CD1c-positive myeloid dendritic cell (primary cell): Measurements from ENCODE around the gene TNFRSF14.
A peak's percentile ranks its signal among the peaks of the same experiment; 100 is the strongest.

ENCODE experiments used
- DNase-seq: peaks from one replicate; pipeline ENCODE4 v3.0.0-alpha.2; 2016; ENCODE audit errors: extremely low spot score

Gene TNFRSF14

GRCh38 chr1:2556277-2556677 lies at the start of gene TNFRSF14:
TNFRSF14 (plus strand) TSS chr1:2556371; CDS start chr1:2556665, 294 bp downstream.
- peak; percentile 76 for DNase-seq

DNA sequence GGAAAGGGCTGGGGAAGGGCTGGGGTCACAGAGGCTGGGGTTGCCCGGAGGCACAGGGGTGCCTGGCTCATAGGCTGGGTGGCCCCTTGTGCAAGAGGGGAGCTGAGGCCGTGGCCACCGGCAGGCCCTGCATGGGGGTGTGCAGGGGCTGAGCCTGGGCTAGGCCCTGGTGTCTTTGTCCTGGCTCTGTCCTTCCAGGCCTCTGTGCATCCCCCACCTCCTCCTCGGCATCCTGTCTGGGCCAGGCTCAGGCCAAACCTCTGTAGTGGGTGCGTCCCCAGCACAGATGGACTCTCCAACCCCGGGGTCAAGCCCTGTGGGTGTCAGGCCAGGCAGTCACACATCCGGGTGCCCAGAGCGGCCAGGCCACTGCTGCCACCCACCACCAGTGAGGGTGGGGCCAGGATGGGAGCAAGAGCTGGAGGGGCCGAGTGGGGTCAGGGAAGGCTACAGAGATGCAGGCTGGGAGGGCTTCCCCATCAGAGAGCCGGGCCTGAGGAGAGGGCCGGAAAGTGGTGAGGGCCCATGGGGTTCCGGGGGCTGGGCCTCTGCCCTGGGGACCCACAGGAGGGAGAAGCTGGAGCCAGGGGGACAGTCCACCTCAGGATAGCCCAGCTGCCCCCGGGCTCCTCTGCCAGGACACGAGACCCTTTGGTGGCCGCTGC lies 49.1 kb upstream of the TNFRSF14 start:
- no peak for DNase-seq

DNA sequence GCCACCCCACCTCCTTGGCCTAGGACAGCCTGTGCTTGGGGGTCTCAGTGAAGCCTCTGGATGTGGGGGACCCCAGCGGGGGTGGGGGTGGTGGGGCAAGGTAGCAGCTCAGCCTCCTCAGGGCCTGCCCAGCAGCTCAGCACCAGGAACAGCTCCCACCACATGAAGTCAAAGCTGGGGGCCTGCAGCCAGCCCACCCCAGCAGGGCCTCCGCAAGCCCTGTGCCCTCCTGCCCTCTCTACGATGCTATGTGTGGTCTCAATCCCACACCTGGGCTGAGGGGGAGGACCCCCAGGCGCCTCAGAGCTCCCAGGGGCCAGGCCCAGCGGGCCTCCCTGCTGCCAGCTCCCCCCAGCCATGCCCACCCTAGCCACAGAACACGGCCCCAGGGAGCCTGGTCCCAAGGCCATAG lies 48.4 kb upstream of the TNFRSF14 start:
- DNase-seq, result no peak

GRCh38 chr1:2508180-2508579 lies 48.0 kb upstream of the TNFRSF14 start:
- DNase-seq, result no peak

DNA sequence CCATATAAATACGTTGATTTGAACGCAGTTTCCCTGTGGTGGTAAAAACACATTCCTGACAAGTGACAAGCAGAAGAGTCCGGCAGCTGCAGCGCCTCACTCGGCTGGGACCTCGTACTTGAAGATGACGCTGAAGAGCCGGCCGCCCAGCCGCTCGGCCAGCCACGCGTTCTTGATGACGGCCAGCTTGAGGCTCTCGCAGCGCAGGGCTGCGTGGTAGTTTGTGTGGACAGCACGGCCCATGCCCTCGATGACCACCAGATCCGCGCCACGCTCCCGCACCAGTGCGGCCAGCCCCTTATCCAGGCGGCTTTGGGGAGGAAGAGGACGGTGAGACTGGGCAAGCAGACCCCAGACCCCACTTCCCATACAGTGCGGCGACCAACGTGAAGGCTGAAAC lies 47.4 kb upstream of the TNFRSF14 start:
- DNase-seq, result no peak

DNA sequence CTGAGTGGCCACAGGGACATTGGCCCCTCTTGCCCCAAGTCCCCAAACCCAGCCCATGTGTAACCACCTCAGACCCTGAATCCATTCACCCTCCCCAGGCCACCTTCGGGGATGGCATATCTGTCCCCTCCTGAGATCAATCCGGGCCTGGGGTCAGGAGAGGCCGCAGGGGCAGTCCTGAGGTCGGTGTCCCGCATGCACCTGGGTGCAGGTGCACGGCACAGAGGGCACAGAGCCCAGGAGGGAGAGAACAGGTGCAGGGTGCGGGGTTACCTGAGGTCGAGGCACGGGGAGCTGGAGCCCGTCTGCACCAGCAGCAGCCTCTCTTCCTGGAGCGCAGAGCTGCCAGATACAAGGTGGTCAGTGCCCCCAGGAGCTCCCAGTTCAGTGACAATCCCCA lies 46.6 kb upstream of the TNFRSF14 start:
- no peak for DNase-seq

GRCh38 chr1:2510366-2511155 lies 45.6 kb upstream of the TNFRSF14 start:
- DNase-seq, result no peak

DNA sequence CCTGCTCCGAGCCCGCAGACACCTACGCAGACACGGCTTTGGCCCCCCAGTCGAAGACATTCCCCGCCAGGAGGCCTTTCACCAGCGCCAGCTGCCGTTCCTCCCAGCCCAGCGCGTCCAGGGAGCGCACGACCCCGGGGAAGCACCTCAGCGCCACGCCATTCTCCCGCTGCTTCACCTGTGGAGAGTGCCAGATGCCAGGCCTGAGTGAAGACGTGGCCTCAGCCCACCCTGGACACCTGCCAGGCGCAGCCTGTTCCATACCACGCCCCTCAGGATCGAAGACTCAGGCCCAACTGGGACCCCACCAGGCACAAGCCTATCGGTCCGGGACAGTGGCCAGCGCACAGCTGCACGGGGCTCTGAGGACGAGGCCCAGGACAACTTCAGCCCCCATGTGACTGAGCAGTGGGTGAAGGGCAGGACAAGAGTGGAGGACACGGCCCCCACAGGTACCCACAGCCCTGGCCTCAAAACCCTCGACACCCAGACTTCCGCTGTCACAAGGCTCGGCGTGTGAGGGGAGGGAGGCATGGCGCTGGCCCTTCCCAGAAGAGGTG lies 43.2 kb upstream of the TNFRSF14 start:
- DNase-seq, result no peak

- no peak for DNase-seq
Measured at GRCh38 chr1:2513939-2514652, 42.1 kb upstream of the TNFRSF14 start.

GRCh38 chr1:2514863-2515762 lies 41.1 kb upstream of the TNFRSF14 start:
- no peak for DNase-seq

DNA sequence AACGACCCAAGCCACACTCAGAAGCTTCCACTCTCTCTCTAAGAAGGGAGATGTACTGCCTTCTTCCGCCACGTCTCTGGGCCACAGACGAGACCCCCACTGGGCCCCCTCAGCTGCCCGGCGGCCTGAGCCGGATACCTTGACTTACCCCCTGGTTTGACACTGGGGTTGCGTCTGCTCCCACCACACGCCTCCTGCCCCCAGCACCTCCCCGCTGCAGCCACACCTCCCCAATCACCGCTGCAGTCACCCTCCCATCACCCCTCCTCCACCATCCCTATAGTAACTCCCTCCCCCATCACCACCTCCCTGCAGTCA lies 40.4 kb upstream of the TNFRSF14 start:
- no peak for DNase-seq

- no peak for DNase-seq
Measured at GRCh38 chr1:2516124-2516523, 40.0 kb upstream of the TNFRSF14 start.

DNA sequence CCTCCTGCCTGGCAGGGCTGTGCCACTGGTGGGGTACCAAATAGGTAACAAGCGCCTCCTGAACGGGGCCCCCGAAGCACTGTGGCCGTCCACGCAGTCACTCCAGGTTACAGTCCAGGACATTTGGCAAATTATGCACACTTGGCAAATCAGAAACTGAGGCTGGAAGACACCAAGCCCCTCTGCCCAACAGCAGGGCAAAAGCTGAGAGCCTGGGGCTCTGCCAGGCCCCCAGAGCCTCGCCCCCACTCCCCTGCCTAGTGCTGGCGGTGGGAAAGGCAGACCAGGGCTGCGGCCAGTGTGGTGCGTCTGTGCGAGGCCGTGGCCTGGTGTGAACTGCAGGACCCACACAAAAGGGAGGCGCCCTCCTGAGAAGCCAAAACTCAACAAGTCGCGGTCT lies 39.2 kb upstream of the TNFRSF14 start:
- DNase-seq, result no peak

- no peak for DNase-seq
Measured at GRCh38 chr1:2517966-2518365, 38.2 kb upstream of the TNFRSF14 start.

DNA sequence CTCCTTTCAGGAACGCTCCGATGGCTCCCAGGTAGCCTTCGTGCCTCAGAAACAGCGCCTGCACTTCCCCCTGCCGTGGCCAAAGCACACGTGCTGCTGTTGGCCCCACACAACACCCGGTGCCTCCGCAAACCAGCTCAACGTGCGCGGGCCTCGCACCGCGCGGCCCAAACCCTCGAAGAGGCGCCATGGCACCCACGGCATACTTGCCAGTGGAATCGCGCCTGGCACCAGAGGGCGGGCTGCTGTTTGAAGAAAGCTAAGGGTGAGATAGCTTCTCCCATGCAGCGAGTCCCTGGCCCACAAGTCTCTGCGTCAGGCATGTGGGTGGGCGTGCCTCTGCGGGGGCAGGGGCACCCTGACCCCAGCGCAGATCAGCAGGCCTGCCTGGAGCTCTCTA lies 37.6 kb upstream of the TNFRSF14 start:
- DNase-seq, result no peak

DNA sequence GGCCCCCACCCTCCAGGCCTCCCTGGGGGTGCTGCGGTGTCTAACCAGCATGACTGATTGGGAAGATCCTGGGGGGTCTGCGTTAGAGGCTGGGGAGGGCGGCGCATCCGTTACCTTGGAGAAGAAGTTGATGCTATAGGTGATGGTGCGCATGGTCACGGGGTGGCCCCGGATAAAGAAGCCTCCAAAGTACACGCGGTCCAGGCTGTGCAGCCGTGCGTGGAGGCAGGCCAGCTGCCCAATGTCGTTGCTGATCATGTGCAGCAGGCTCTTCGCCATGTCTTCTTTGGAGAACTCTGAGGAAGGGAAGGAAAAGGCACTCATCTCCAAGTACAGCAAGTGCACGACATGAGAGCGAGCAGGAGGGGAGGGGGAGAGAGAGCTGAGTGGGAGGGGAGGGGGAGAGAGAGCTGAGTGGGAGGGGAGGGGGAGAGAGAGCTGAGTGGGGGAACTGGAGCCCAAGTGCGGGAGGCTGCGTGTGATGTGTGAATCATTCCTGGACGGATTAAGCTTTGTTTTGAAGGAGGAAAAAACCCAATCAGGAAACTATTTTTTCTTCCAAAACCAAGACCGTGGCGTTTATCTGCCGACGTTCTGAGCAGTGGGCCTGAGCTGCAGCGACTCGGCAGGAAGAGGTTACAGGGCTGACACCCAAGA lies 37.0 kb upstream of the TNFRSF14 start:
- DNase-seq, result no peak

GRCh38 chr1:2519729-2520128 lies 36.4 kb upstream of the TNFRSF14 start:
- DNase-seq, result no peak

DNA sequence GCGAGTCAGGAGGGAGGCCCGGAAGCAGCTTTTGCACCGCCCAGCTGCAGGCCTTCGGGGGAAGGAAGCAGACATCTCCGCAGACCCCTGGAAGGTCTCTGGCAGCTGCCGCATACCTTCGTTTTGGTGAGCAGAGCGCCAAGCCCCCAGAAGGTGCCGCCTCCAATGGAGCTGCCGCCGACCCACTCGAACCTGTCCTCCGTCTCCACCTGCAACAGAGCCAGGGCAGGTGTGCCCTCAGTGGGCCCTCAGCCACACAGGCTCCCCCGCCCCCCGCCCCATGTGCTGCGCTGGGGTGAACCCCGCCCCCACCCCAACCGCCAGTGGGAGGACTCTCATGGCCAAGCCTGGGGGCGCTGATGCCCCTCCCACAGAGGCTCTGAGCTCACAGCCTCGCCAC lies 36.0 kb upstream of the TNFRSF14 start:
- DNase-seq, result no peak

GRCh38 chr1:2520806-2521205 lies 35.4 kb upstream of the TNFRSF14 start:
- no peak for DNase-seq

DNA sequence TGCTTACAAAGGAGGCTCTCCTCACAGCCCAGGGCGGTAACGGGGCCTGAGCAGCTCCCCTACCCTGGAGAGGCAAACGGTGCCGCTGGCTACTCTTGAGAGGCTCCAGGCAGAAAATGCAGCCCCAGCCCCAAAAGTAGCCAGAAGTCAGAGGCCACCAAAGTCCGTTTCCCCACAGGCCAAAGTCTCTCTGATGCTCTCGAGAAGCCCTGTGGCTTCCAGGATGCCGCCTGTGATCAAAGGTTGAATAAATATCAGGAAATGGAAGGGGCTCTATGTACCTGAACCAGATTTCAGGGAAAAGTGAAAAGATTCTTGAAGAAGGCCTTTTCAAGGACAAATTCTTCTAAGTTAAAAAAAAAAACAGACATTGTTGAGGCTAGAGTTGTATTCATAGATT lies 33.9 kb upstream of the TNFRSF14 start:
- DNase-seq, result no peak
